Stomach (tissue), 9 donors: ENCODE measurements around the gene SRP14. TPM values are rescaled to one million over a fixed set of nuclear protein-coding genes. Genes with fewer than 3 reads are reported as not detected.

Experiments
- DNase-seq, 2 donors: peaks; one replicate each; pipeline versions ENCODE4 v3.0.0 to v3.0.0-alpha.2; 2013 to 2019
- H3K27ac ChIP-seq, 5 donors: fragments of 200-600 bp in 4 of 5; sonication (generic) in 4 of 5; one replicate each; pipeline ENCODE4 v1.5.1; 2013 to 2019; ENCODE audit warnings: mild to moderate bottlenecking in 1 of 5, moderate library complexity in 1 of 5
- H3K27me3 ChIP-seq, 3 donors: fragments of 200-600 bp; sonication (generic); one replicate each; pipeline ENCODE4 v1.5.1; 2017 to 2019; ENCODE audit warnings: mixed run types in 1 of 3
- H3K36me3 ChIP-seq, 4 donors: fragments of 200-600 bp; sonication (generic); 1 replicate in 3 of 4; 2 replicates in 1 of 4; pipeline ENCODE4 v1.5.1; 2016 to 2019
- H3K4me1 ChIP-seq, 4 donors: fragments of 200-600 bp; sonication (generic); one replicate each; pipeline ENCODE4 v1.5.1; 2016 to 2019
- H3K4me3 ChIP-seq, 4 donors: fragments of 200-600 bp; sonication (generic) in 3 of 4; one replicate each; pipeline ENCODE4 v1.5.1; 2016 to 2019; ENCODE audit warnings: mild to moderate bottlenecking in 1 of 4
- H3K9me3 ChIP-seq, 4 donors: fragments of 200-600 bp; sonication (generic); one replicate each; pipeline ENCODE4 v1.5.1; 2016 to 2019
- EP300 ChIP-seq: sonication (generic); formaldehyde crosslinking; IDR thresholded peaks from one replicate; pipeline ENCODE4 v1.6.1; 2017; ENCODE audit warnings: antibody characterized with exemption
- POLR2A ChIP-seq, 4 donors: fragments of 450-650 bp; IDR thresholded peaks; one replicate each; pipeline ENCODE4 v1.6.1; 2016; ENCODE audit warnings: antibody characterized with exemption in 4 of 4, control low read depth in 2 of 4, mild to moderate bottlenecking in 1 of 4, moderate library complexity in 1 of 4
- POLR2AphosphoS5 ChIP-seq, 3 donors: sonication (generic); formaldehyde crosslinking; IDR thresholded peaks; one replicate each; pipeline ENCODE4 v1.6.1; 2016; ENCODE audit warnings: antibody characterized with exemption in 3 of 3
- WGBS, 5 donors: extraction: QIAGEN DNeasy Blood & Tissue Kit in 3 of 5; methylation state at CpG; one replicate each; pipeline versions ENCODE4 v1.1.5 to v1.1.7; 2013 to 2018; 5-methylcytosine and 5-hydroxymethylcytosine counted together
- intact Hi-C: fragments of 100-400 bp; cut with DNase I; formaldehyde crosslinking; loops from one replicate; pipeline ENCODE4 v1.15.1; 2023; ENCODE audit warnings: low total_unique reads
- polyA plus RNA-seq, 3 donors: library from polyadenylated mRNA; stranded (reverse); fragments of 200-250 nt; gene quantifications; one replicate each; pipeline ENCODE4 v1.2.3, GENCODE V29; 2013
- total RNA-seq, 5 donors: library from RNA; depleted of rRNA; stranded (reverse); fragments of >200 nt; gene quantifications; one replicate each; pipeline versions ENCODE4 v1.1.0 to v1.2.3, GENCODE V29; 2014 to 2016
- TF ChIP-seq, protein P1 (sequence below), 7 experiments: fragments of 450-650 bp in 4 of 7; fragments of 200-600 bp in 3 of 7; sonication (generic) in 3 of 7; IDR thresholded peaks; one replicate each; pipeline ENCODE4 v1.5.1; 2016 to 2019; ENCODE audit warnings: antibody characterized with exemption in 7 of 7, control low read depth in 2 of 7, mild to moderate bottlenecking in 1 of 7
- donor health status: healthy with polysubstance abuse.
- donor health status: Bipolar disorder and iron deficiency.
- donor health status: healthy.

SRP14 gene
- total and polyA plus RNA-seq, 8 donors, result 72.4 to 411 (median 284) TPM

GRCh38 chr15:40058476-40059140 lies 19.6 kb upstream of the SRP14 start:
- TF ChIP-seq POLR2A (IDR thresholded peaks at IDR 0.05) (no peak), EP300 (no peak), POLR2AphosphoS5 (IDR thresholded peaks at IDR 0.05) (no peak)
- peaks cover 19 to 30% (median 24%) of the 10 kb centered on the region in 4 donors for H3K4me1 ChIP-seq
- H3K4me3 ChIP-seq, result no peak overlapping the region
- H3K36me3 ChIP-seq, result no peaks in the 10 kb centered on the region
- H3K9me3 ChIP-seq, result no peaks in the 10 kb centered on the region
- no peaks in the 10 kb centered on the region for H3K27me3 ChIP-seq
- no peak overlapping the region for H3K27ac ChIP-seq
- WGBS, 5 donors, result 81 to 84% (median 83%) methylated on average over 3 of the region's 3 CpGs
- intact Hi-C loops, result no loop called here
- DNase-seq, result no peak

- H3K27me3 ChIP-seq, result no peaks in the 10 kb centered on the region
- no peaks in the 10 kb centered on the region for H3K9me3 ChIP-seq
- H3K4me3 ChIP-seq, result no peak overlapping the region
- WGBS, 5 donors, result 42 to 64% (median 53%) methylated on average over 14 of the region's 14 CpGs
- intact Hi-C loops, result no loop called here
- no peak for TF ChIP-seq EP300
- no peak for TF ChIP-seq POLR2A (IDR thresholded peaks at IDR 0.05)
- TF ChIP-seq POLR2AphosphoS5 (IDR thresholded peaks at IDR 0.05), result peak in 2 of 3 donors; percentile 18
- TF ChIP-seq, protein P1, sequence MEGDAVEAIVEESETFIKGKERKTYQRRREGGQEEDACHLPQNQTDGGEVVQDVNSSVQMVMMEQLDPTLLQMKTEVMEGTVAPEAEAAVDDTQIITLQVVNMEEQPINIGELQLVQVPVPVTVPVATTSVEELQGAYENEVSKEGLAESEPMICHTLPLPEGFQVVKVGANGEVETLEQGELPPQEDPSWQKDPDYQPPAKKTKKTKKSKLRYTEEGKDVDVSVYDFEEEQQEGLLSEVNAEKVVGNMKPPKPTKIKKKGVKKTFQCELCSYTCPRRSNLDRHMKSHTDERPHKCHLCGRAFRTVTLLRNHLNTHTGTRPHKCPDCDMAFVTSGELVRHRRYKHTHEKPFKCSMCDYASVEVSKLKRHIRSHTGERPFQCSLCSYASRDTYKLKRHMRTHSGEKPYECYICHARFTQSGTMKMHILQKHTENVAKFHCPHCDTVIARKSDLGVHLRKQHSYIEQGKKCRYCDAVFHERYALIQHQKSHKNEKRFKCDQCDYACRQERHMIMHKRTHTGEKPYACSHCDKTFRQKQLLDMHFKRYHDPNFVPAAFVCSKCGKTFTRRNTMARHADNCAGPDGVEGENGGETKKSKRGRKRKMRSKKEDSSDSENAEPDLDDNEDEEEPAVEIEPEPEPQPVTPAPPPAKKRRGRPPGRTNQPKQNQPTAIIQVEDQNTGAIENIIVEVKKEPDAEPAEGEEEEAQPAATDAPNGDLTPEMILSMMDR (IDR thresholded peaks at IDR 0.05), result no peak
- peaks cover 21 to 39% (median 31%) of the 10 kb centered on the region in 4 donors for H3K4me1 ChIP-seq
- DNase-seq, result peak in 1 of 2 donors; percentile 93
- no peaks in the 10 kb centered on the region for H3K36me3 ChIP-seq
- H3K27ac ChIP-seq, result peak overlapping the region; percentile 43 to 76 (median 72)
Observed at GRCh38 chr15:40055576-40056293, 16.8 kb upstream of the SRP14 start.

- Histone ChIP-seq H3K9me3 (no peaks in the 10 kb centered on the region), H3K27ac (peak overlapping the region; percentile 43 to 76 (median 72)), H3K4me1 (peaks cover 21 to 39% (median 33%) of the 10 kb centered on the region in 4 donors), H3K27me3 (no peaks in the 10 kb centered on the region), H3K4me3 (no peak overlapping the region), H3K36me3 (no peaks in the 10 kb centered on the region)
- intact Hi-C loops, result no loop called here
- peak; percentile 60 to 84 for DNase-seq
- 30 to 44% (median 35%) methylated on average over 5 to 6 of the region's 6 CpGs for WGBS, 5 donors
- TF ChIP-seq POLR2A (IDR thresholded peaks at IDR 0.05), result no peak
- no peak for TF ChIP-seq POLR2AphosphoS5 (IDR thresholded peaks at IDR 0.05)
- TF ChIP-seq, protein P1 (IDR thresholded peaks at IDR 0.05), result no peak
- no peak for TF ChIP-seq EP300
Observed at GRCh38 chr15:40054855-40055575, 16.0 kb upstream of the SRP14 start.

- Histone ChIP-seq H3K4me1 (peaks cover 21 to 39% (median 33%) of the 10 kb centered on the region in 4 donors), H3K36me3 (no peaks in the 10 kb centered on the region), H3K9me3 (no peaks in the 10 kb centered on the region), H3K27me3 (no peaks in the 10 kb centered on the region), H3K27ac (peak overlapping the region in 3 of 5 donors; percentile 72 to 76 (median 73)), H3K4me3 (no peak overlapping the region)
- intact Hi-C loops, result no loop called here
- 82 to 96% (median 87%) methylated on average over 3 of the region's 3 CpGs for WGBS, 5 donors
- TF ChIP-seq, protein P1 (IDR thresholded peaks at IDR 0.05), result no peak
- TF ChIP-seq EP300 (no peak), POLR2A (IDR thresholded peaks at IDR 0.05) (no peak), POLR2AphosphoS5 (IDR thresholded peaks at IDR 0.05) (no peak)
- no peak for DNase-seq
Observed at GRCh38 chr15:40054605-40054854, 15.5 kb upstream of the SRP14 start.
